ENCODE results near the gene VEGFA. TPM values are rescaled to one million over a fixed set of nuclear protein-coding genes. Genes with fewer than 3 reads are reported as not detected.

The VEGFA gene
- total RNA-seq, 1 experiment from 2014 or later: 154 TPM

DNA sequence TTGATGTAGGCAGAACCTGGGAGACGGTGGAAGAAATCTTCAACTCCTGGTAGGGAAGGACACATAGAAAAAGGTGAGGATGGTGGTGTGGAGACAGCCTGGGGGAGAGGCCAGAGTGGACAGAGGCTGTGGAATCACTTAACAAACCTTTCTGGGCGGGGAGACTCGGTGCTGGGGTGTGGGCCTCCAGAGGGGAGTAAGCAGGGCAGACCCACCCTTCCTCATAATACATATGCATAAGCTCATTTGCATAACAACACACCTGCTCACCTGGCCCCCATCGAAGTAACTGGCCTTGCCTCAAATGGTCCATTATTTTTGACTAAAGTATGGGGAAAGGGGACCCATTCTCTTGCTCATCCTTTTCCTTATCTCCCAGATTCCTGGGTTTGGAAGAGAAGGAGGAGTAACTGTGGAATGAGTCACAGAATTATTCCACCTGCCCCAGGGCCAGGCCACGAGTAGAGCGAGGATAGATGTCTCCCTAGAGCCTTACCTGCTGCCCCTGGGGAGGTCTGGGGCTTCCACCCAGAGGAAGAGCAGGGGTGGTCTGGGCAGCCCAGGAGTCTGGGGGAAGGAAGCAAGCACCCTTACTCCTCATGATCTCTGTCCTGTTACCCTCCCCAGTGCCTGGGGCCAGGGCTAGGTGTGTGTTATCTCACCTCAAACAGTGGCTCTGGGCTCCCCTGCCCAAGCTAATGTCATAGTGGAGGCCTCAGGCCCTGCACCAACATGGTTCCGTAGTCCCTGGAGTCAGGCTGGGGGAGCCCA, 10.7 kb upstream of the VEGFA start:
- no peak for DNase-seq (ENCODE audit: low spot score)

- no peak for DNase-seq (ENCODE audit: low spot score)
Observed at GRCh38 chr6:43759907-43760206, 10.2 kb upstream of the VEGFA start.

DNA sequence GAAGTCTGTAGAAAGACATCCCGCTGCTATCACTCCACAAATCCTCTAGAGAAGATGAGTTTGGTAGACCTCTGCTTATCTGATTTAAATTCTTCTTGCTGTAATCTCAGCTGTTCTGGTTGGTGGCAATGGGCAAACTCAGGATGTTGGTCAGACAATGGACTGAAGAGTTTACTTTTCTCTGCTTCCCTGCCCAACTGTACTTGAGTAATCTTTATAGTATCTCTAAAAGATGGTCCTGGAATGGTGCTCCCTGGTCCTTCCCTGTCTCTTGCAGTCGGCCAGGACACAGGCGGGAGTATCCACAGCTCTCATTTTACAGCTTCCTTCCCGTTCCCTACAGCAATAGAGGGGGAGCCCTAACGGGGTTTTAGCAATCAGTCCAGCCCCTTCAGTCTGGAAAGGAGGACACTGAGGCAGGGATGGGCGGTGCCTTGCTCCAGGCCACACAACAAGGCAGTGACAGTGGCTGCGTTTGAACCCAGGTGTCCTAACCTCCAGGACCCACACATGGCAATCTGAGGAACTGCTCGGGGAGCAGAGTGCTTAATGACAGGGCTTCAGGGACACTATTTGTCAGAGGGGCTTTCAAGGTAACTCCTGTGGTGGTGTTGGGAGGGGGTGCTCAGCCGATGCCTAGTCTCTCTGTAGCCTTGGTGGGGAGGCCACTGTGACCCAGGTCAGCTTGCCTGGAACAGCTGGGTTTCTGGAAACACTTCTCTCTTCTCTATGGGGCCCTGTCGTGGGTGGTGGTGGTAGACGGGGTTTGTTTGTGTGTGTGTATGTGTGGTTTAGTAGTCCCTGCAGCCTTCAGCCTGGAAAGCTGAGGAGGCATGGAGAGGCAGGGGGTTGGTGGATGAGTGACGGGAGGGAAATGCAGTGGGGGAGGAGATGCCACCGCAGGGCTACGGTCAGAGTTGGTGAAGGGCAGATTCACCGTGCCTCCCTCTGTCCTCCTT, 9.5 kb upstream of the VEGFA start:
- no peak for DNase-seq (ENCODE audit: low spot score)

- DNase-seq (ENCODE audit: low spot score): no peak
Observed at GRCh38 chr6:43761666-43762409, 8.2 kb upstream of the VEGFA start.

DNA sequence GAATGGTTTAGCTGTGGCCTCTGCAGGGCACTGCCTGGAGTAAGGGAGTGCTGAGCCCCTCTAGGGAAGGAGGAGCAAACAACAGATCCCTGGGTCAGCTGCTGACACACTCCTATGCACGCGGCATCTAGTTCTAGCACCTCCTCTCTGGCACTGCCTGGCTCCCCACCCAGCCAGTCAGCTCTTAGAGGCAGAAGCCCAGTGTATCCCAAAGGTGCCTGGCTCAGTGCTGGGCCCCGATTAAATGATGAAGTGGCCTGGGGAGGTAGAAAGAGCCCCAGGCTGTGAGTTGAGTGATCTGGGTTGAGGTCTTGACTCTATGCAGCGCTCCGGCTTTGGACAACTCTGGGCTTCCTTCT, 7.6 kb upstream of the VEGFA start:
- DNase-seq (ENCODE audit: low spot score): no peak

DNA sequence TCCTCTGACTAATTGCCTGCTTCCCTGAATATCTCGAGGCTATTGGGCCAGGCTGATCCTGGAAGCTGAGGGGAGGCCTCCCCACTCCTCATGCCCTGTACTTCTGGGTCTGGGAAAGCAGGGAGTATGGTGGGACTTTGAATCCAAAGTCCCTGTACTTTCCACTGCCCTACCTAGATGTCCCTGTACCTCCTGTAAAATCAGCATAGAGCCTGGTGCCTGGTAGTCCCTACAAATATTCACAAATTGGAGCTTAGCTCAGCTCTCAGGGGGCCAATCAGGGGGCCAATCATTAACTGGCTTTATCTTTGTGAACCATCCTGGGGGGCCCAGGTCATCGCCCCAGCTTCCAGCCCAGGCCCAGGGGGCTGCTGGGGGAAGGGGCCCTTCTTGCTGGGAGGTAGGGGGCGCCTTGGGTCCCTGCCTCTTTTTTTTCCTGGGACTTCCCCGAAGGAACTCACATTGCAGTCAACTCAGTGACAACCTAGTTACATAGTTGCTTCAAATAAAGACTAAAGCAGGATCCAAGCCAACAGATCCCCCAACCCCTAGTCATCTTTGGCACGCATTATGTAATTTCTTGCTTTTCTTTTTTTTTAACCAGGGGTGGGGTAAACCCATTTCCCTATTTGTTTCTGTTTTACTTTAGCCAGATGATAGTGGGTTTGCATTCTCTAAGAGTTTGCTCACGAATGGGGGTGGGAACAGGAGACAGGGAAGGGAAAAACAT, 6.9 kb upstream of the VEGFA start:
- DNase-seq (ENCODE audit: low spot score): no peak

DNA sequence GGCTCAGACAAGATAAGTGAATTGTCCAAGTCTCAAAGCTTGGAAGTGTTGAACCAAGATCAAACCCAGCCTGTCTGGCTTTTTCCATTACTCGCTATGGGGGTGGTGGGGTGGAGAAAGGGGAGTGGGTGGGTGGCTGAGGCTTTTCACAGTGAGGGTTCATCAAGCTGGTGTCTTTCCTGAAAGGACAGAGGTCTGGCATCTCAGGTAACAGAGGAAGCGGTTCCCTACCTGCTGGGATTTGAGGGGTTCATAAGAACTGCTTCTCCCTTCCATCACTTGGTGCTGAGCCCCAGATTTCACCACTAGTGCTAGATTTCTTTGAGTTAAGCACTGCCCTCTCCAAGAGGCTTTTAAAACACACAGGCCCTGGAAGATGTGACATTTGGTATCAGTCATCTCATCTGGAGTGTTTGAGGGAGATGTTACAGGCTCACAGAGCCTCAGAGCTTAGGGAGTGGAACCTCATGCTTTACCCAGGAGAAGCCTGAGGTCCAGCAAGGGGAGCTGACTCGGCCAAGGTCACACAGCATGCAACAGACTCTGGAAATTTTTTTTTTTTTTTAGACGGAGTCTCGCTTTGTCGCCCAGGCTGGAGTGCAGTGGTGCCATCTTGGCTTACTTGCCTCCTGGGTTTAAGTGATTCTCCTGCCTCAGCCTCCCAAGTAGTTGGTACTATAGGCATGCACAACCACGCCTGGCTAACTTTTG, 6.0 kb upstream of the VEGFA start:
- no peak for DNase-seq (ENCODE audit: low spot score)

DNA sequence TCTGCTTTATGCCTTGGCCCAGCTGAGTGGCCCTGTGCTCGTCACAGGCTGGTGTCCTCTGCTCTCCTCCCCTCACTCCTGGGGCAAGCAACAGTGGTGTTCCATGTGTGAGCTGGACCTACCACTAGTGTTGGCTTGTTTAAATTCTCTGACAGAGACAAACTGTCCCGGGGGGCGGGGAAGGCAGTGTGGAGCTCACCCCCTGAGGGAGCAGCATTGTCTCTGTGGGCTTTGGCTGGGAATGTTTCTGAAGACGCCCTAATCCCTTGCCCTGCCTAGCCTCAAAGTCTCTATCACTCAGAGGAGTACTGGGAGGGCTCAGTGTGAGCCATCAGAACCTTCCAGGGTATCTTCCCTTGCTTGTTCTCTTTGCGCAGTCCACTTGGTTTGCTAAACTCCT, 5.2 kb upstream of the VEGFA start:
- DNase-seq (ENCODE audit: low spot score): no peak

DNA sequence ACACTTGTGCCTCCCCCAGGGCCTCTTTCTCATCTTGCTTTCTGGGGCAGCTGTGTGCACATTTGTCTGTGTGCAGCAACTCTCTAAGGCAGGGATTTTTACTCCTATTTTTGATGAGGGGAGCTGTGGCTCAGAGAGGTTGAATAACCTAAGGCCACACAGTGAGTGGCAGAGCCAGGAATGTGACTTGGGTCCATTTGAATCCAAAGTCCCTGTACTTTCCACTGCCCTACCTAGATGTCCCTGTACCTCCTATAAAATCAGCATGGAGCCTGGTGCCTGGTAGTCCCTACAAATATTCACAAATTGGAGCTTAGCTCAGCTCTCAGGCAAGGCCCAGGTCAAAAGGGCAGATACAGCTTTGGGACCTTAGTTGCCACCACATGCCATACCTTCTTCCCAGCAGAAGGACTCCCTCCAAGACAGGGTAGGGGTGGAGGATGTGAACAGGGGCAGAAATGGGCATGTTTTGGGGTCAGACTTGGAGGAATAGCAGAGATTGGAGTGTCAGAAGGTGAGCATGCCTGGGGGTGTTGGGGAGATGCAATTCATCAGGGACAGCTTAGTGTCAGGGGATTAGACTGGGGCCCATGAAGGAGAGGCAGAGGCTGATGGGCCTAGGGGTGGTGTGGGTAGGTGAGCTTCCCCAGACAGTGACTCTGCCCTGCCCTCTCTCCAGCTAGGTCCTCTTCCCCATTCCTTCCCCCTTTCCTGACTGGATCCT, 4.1 kb upstream of the VEGFA start:
- DNase-seq (ENCODE audit: low spot score): no peak

- no peak for DNase-seq (ENCODE audit: low spot score)
Observed at GRCh38 chr6:43766500-43766853, 3.5 kb upstream of the VEGFA start.

DNA sequence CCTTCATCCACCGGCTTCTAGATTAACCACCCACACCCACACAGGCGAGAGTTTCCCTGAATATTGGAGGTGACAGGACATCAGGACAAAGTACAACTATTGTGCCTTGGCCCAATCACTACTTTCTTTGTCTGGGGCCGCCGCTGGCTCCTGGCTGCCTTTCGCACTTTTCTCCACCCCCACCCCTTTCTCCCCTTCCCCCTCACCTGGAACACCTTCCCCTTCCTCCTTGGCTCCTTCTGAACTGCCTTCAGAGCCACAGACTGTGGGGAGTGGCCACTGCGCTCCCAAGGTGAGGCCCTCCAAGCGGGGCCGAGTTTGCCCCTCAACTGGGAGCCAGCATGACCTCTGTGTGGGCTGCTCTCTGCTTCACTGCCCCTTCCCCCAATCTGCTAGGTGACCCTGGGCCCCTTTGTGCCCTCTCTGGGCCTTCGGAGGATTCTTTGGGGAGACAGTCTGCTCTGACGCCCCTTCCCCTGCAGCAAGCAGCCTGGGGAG, 3.0 kb upstream of the VEGFA start:
- DNase-seq (ENCODE audit: low spot score): peak; percentile 13

DNA sequence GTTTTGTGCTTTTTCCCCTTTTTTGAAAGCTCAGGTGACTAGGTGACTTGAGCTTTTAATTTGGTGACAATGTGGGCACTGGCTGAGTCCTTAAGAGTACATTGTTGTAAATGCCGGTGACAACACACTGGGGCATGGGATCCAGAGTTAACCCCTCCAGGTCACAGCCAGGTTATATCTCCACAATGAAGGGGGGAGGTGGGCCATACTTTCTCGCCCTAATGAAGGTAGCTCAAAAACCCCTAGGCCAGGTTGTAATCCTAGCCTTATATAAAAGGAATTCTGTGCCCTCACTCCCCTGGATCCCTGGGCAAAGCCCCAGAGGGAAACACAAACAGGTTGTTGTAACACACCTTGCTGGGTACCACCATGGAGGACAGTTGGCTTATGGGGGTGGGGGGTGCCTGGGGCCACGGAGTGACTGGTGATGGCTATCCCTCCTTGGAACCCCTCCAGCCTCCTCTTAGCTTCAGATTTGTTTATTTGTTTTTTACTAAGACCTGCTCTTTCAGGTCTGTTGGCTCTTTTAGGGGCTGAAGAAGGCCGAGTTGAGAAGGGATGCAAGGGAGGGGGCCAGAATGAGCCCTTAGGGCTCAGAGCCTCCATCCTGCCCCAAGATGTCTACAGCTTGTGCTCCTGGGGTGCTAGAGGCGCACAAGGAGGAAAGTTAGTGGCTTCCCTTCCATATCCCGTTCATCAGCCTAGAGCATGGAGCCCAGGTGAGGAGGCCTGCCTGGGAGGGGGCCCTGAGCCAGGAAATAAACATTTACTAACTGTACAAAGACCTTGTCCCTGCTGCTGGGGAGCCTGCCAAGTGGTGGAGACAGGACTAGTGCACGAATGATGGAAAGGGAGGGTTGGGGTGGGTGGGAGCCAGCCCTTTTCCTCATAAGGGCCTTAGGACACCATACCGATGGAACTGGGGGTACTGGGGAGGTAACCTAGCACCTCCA, 2.2 kb upstream of the VEGFA start:
- no peak for DNase-seq (ENCODE audit: low spot score)

DNA sequence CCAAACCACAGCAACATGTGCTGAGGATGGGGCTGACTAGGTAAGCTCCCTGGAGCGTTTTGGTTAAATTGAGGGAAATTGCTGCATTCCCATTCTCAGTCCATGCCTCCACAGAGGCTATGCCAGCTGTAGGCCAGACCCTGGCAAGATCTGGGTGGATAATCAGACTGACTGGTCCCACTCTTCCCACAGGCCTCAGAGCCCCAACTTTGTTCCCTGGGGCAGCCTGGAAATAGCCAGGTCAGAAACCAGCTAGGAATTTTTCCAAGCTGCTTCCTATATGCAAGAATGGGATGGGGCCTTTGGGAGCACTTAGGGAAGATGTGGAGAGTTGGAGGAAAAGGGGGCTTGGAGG, 1.5 kb upstream of the VEGFA start:
- no peak for DNase-seq (ENCODE audit: low spot score)

DNA sequence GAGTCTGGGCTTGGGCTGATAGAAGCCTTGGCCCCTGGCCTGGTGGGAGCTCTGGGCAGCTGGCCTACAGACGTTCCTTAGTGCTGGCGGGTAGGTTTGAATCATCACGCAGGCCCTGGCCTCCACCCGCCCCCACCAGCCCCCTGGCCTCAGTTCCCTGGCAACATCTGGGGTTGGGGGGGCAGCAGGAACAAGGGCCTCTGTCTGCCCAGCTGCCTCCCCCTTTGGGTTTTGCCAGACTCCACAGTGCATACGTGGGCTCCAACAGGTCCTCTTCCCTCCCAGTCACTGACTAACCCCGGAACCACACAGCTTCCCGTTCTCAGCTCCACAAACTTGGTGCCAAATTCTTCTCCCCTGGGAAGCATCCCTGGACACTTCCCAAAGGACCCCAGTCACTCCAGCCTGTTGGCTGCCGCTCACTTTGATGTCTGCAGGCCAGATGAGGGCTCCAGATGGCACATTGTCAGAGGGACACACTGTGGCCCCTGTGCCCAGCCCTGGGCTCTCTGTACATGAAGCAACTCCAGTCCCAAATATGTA, 957 bp upstream of the VEGFA start:
- no peak for DNase-seq (ENCODE audit: low spot score)

DNA sequence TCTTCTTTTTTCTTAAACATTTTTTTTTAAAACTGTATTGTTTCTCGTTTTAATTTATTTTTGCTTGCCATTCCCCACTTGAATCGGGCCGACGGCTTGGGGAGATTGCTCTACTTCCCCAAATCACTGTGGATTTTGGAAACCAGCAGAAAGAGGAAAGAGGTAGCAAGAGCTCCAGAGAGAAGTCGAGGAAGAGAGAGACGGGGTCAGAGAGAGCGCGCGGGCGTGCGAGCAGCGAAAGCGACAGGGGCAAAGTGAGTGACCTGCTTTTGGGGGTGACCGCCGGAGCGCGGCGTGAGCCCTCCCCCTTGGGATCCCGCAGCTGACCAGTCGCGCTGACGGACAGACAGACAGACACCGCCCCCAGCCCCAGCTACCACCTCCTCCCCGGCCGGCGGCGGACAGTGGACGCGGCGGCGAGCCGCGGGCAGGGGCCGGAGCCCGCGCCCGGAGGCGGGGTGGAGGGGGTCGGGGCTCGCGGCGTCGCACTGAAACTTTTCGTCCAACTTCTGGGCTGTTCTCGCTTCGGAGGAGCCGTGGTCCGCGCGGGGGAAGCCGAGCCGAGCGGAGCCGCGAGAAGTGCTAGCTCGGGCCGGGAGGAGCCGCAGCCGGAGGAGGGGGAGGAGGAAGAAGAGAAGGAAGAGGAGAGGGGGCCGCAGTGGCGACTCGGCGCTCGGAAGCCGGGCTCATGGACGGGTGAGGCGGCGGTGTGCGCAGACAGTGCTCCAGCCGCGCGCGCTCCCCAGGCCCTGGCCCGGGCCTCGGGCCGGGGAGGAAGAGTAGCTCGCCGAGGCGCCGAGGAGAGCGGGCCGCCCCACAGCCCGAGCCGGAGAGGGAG, 580 bp downstream of the VEGFA start:
- DNase-seq (ENCODE audit: low spot score): peak; percentile 71

GRCh38 chr6:43771210-43771857, 1.3 kb downstream of the VEGFA start:
- peak; percentile 80 for DNase-seq (ENCODE audit: low spot score)
